NCI-H128 (cell line): Measurements from ENCODE around the gene CCDC74A.
"Not testable (repeated sequence)": the region's sequence is repeated elsewhere in the genome, so short reads cannot be mapped to it uniquely, and the experiment has no call there.

Experiments used
- DNase-seq: peaks from one replicate; lab custom pipeline; 2025; ENCODE audit not compliant: unreplicated experiment; lab: John Stamatoyannopoulos, UW

The CCDC74A gene

DNA sequence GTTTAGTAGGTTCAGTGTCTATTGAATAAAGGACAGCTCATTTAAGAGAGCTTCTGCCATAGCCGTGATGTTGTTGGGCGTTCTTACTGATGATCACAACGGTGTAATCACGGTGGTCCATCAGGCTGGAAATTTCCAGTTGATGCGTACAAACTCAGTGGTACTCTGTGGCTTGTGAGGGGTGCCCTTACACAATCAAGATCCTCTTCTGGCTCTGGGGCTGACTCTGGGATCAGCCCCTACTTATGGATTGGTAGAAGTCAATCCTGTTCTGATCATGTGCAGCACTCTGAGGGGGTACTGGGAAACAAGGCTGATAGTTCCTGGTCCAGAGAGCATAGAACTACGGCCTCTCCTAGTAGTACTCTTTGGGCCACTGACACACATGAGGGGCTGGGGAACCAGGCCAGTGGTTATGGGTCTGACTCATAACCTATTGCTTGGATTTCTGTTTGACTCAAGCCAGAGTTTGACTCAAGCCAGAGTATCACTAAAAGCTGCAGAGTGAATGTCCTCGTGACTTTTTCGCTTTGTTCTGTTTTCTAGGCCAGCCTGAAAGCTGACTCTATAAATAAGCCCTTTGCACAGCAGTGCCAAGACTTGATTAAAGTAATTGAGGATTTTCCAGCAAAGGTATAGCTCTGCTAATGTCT is 29.2 kb upstream of the CCDC74A start:
- not testable (repeated sequence) for DNase-seq

DNA sequence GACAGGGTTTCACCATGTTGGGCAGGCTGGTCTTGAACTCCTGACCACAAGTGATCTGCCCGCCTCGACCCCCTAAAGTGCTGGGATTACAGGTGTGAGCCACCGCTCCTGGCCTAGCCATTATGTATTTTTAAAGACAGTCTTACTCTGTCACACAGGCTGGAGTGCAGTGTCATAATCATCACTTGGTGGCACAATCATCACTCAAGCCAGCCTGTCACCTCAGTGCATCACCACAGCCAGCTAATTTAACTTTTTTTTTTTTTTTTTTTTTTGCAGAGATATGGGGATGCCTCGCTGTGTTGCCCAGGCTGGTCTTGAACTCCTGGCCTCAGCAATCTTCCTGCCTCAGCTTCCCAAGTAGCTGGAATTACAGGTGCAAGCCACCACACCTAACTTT is 24.1 kb upstream of the CCDC74A start:
- not testable (repeated sequence) for DNase-seq

DNA sequence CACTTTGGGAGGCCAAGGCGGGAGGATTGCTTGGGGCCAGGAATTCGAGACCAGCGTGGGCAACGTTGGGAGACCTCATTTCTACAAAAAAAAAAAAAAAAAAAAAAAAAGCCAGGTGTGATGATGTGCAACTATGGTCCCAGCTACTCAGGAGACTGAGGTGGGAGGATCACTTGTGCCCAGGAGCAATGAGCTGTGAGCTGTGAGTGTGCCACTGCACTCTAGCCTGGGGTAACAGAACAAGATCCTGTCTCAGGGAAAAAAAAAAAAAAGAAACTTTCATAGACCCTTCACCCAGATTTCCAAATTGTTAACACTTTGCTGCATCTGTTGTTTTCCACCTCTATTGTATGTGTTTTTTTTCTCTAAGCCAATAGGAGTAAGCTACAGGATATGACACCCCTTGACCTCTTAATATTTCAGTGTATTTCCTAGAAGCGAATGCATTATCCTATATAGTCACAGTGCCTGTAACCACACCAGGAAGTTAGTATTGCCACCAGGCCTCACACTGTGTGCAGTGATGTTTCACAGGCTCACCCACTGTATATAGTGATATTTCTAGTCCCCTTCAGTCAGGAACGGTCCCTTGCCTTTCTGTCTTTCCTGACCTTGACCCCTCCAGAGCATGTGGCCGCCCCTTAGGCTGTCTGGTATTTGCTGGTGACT is 23.5 kb upstream of the CCDC74A start:
- not testable (repeated sequence) for DNase-seq

- no peak for DNase-seq
Observed at GRCh38 chr2:131509615-131510014, 18.1 kb upstream of the CCDC74A start.

GRCh38 chr2:131511291-131511968 is 16.3 kb upstream of the CCDC74A start:
- DNase-seq = not testable (repeated sequence)

DNA sequence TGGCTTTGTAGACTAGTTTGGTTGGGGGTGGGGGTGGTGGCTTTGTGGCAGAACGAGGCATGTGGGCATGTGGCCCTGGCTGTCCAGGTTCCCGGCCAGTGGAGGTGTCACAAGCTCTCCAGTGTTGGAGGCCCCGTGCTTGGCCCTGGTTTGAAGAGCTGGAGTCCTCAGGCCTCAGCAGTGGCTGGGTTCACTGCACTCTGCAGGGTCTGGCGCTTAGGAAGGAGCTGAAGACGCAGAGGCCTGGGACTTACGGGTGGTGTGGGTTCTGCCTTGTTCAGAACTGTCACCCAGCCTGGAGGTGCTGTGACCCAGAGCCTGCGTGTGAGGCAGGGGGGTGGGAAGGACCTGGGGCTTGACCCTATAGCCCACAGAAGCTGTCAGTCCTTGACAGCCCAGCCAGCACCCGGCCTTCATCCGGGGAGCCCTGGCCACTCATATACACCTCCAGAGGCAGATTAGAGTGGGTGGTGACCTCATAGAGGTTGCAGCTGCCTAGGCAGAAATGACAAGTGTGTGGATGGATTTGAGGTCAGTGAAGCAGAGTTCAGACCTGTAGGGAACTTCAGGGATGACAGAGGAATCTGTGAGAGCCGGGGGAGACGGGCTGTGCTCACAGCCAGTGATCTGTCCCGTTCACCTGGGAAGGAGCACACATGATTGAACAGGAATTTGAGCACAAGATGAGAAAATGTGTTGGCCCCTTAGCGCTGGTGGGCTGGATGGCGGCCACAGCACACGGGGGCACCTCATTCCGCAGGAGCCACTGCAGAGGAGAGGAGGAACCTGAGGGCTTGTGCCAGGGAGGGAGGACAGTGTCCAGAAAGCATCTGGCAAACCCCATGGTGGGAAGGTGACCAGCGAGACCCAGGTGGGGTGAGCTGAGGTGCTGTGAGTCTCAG is 15.5 kb upstream of the CCDC74A start:
- not testable (repeated sequence) for DNase-seq

DNA sequence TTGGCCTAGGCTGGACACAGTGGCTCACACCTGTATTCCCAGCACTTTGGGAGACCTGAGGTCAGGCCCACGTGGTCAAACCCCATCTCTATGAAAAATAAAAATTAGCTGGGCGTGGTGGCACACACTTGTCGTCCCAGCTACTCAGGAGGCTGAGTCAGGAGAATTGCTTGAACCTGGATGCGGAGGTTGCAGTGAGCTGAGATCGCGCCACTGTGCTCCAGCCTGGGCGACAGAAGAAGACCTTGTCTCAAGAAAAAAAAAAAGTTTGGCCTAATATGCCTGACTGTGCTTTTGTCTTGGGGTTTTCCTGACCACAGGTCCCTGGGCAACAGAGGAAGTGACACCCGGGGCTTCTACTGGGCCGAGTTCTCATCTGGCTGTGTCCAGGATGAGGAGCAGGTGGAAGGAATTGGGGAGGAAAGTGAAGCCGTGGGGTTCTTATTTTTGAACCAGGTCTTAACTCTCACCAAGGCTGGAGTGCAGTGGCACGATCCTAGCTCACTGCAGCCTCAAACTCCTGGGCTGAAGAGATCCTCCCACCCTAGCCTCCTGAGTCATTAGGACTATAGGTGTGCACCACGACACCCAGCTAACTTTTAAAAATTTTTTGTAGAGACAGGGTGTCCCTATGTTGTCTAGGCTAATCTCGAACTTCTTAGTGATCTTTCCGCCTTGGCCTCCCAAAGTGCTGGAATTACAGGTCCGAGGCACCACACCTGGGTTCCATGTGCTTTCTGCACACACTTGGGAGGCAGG is 13.1 kb upstream of the CCDC74A start:
- not testable (repeated sequence) for DNase-seq

DNA sequence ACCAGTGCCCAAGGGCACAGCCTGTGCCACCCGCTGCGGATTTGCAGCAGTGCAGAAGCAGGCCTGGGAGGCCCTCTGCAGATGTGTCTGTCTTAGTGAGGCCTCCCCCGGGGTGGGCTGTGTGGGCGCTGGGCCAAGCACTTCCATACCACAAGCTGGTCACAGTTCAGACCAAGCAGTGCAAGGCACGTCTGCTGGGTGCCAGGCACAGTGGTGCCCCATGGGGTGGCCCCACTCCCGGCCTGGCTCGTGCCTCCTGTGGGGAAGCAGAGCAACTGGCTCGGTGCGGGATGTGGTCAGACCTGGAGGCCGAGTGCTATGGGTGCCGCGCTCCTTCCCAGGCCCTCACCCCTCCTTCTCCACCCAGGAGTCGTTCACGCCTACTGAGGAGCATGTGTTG is 12.5 kb upstream of the CCDC74A start:
- DNase-seq = not testable (repeated sequence)

DNA sequence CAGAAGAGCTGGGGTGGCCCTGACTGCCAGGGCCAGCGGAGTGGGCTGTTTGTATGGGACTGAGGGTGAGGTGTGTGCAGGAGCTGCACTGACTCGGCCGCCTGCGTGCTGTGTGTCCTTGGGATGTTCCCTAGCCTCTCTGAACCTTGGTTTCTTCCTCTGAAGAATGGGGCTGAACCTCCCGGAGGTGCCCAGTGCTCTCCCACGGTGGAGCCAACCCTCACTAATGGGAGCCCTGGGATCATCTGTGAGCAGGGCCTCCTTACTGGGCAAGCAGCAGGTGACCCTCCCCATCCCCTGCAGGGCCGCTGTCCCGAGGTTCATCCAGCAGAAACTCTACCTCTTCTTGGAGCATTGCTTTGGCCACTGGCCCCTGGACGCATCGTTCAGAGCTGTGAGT is 11.7 kb upstream of the CCDC74A start:
- DNase-seq = no peak

- DNase-seq = not testable (repeated sequence)
Observed at GRCh38 chr2:131516621-131517020, 11.1 kb upstream of the CCDC74A start.

- no peak for DNase-seq
Observed at GRCh38 chr2:131517106-131517831, 10.4 kb upstream of the CCDC74A start.

GRCh38 chr2:131517856-131518255 is 9.8 kb upstream of the CCDC74A start:
- DNase-seq = not testable (repeated sequence)

DNA sequence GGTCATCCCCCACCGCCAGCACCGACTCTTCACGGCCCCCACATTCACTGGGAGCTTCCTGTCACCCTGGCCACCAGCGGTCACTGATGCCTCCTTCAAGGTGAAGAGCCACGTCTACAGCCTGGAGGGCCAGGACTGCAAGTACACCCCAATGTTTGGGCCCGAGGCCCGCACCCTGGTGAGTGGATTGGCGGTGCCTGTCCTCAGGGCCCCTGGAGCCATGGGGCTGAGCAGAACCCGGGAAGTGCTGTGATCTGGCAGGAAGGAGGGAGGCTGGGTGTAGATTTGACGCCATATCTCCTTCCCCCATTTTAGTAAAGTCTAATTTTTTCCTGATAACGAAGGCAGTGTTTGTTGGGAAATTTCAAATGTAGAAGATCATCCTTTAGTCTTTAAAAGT is 9.2 kb upstream of the CCDC74A start:
- not testable (repeated sequence) for DNase-seq

DNA sequence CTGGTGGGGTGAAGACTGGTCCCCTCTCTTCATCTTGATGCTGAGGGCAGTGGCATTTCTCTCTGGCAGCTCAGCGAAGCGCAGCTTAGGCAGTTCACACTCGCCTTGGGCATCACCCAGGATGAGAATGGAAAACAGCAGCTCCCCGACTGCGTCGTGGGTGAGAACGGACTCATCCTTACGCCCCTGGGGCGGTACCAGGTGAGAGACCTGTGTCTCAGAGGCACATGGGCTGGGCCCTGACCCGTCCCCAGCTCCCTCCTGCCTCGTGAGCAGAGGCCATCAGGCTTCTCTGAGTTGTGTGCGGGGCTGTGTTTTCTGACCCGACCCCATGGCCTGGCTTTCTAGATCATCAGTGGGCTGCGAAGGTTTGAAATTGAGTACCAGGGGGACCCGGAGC is 8.2 kb upstream of the CCDC74A start:
- DNase-seq = no peak

DNA sequence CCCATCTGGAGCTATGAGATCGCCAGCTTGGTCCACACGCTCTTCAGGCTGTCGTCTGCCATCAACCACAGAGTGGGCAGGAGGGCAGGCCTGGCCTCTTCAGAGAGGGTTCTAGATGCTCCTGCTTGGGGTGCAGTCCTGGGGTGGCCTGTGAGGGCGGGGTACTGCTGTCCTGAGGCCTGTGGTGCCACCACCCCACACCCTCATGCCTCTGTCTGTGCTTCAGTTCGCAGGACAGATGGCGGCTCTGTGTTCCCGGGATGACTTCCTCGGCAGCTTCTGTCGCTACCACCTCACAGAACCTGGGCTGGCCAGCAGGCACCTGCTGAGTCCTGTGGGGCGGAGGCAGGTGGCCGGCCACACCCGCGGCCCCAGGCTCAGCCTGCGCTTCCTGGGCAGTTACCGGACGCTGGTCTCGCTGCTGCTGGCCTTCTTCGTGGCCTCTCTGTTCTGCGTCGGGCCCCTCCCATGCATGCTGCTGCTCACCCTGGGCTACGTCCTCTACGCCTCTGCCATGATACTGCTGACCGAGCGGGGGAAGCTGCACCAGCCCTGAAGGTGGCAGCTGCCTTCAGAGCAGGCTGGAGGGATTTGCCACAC is 7.7 kb upstream of the CCDC74A start:
- DNase-seq = not testable (repeated sequence)

- DNase-seq = no peak
Observed at GRCh38 chr2:131520526-131520925, 7.2 kb upstream of the CCDC74A start.

DNA sequence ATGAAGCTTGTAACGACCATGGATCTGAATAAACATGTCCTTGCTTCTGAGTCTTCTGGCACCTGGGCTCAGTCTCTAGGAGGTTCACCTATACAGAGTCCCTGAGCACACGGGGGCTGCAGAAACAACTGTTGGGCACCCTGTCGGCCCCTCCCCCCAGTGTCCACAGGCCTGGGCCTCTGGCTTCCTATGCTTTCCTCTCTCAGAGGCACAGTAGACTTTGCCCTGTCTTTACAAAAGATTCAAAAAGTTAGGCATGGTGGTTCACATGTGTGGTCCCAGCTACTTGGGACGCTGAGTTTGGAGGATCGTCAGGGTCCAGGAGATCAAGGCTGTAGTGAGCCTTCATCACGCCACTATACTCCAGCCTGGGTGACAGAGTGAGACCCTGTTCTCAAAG is 6.2 kb upstream of the CCDC74A start:
- not testable (repeated sequence) for DNase-seq

DNA sequence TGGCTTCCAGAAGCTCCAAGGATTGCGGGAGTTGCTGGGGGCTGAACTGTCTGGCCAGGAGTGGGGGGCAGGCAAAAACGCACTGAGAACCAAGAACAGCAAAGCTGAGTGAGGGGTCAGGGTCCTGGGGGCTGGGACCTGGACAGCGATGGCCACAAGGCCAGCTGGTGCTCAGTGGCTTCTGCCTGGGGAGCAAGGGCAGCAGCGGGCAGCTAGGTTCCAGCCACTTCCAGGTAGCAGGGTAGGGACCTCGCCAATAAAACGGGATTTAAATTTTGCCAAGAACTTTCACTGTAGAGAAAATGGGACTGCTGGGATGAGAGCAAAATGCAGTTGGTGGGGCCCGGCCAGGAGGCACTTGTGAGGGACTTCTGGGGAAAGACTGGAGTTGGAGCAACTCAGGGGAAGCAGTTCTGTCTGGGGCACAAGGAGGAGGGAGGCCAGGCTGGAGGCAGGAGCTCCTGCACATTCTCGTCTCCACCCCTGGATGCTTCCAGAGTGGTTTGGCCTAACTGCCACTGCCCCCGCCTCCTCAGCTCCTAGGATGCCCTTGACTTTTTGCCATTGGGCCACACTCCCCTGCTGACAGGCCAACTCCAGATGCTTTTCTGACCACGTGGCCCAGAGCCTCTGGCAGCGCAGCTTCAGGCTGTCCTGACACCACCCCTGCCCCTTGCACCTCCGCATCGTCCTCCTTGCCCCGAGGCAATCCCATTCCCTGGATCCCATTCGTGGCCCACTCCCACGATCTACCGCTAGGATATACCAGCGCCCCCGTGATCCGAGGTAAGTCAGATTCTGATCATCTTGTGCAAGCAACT is 5.5 kb upstream of the CCDC74A start:
- DNase-seq = no peak
